ENCODE measurements around the gene ADAM15.

The ADAM15 gene

GRCh38 chr1:155104605-155105534 lies 53.8 kb downstream of the ADAM15 start:
- H3K4me3 ChIP-seq (ENCODE audit: insufficient read depth, low read depth, low read length, poor library complexity, severe bottlenecking): no peak overlapping the region
- DNase-seq: no peak
- no peaks in the 10 kb centered on the region for H3K4me1 ChIP-seq (ENCODE audit: control insufficient read depth, insufficient read depth, low read length, poor library complexity, severe bottlenecking)
- no peaks in the 10 kb centered on the region for H3K9me3 ChIP-seq (ENCODE audit: control insufficient read depth, low read length)
- no peaks in the 10 kb centered on the region for H3K36me3 ChIP-seq (ENCODE audit: control insufficient read depth, insufficient read depth, low read length)
- H3K27ac ChIP-seq (ENCODE audit: insufficient read depth, low read length, poor library complexity, severe bottlenecking): no peak overlapping the region
- H3K27me3 ChIP-seq (replicated peaks; ENCODE audit: control insufficient read depth, insufficient read depth, low read length, poor library complexity, severe bottlenecking): no peaks in the 10 kb centered on the region

- no peak overlapping the region for H3K4me3 ChIP-seq (ENCODE audit: insufficient read depth, low read depth, low read length, poor library complexity, severe bottlenecking)
- no peaks in the 10 kb centered on the region for H3K4me1 ChIP-seq (ENCODE audit: control insufficient read depth, insufficient read depth, low read length, poor library complexity, severe bottlenecking)
- no peak overlapping the region for H3K27ac ChIP-seq (ENCODE audit: insufficient read depth, low read length, poor library complexity, severe bottlenecking)
- H3K27me3 ChIP-seq (replicated peaks; ENCODE audit: control insufficient read depth, insufficient read depth, low read length, poor library complexity, severe bottlenecking): no peaks in the 10 kb centered on the region
- H3K36me3 ChIP-seq (ENCODE audit: control insufficient read depth, insufficient read depth, low read length): no peaks in the 10 kb centered on the region
- DNase-seq: no peak
- H3K9me3 ChIP-seq (ENCODE audit: control insufficient read depth, low read length): no peaks in the 10 kb centered on the region
Observed at GRCh38 chr1:155105604-155106011, 54.5 kb downstream of the ADAM15 start.

GRCh38 chr1:155106862-155107261 lies 55.7 kb downstream of the ADAM15 start:
- Histone ChIP-seq H3K27ac (ENCODE audit: insufficient read depth, low read length, poor library complexity, severe bottlenecking) (no peak overlapping the region), H3K27me3 (replicated peaks; ENCODE audit: control insufficient read depth, insufficient read depth, low read length, poor library complexity, severe bottlenecking) (no peaks in the 10 kb centered on the region), H3K4me3 (ENCODE audit: insufficient read depth, low read depth, low read length, poor library complexity, severe bottlenecking) (no peak overlapping the region), H3K36me3 (ENCODE audit: control insufficient read depth, insufficient read depth, low read length) (no peaks in the 10 kb centered on the region), H3K9me3 (ENCODE audit: control insufficient read depth, low read length) (no peaks in the 10 kb centered on the region), H3K4me1 (ENCODE audit: control insufficient read depth, insufficient read depth, low read length, poor library complexity, severe bottlenecking) (no peaks in the 10 kb centered on the region)
- DNase-seq: no peak

- DNase-seq: no peak
- Histone ChIP-seq H3K4me1 (ENCODE audit: control insufficient read depth, insufficient read depth, low read length, poor library complexity, severe bottlenecking) (no peaks in the 10 kb centered on the region), H3K4me3 (ENCODE audit: insufficient read depth, low read depth, low read length, poor library complexity, severe bottlenecking) (no peak overlapping the region), H3K27ac (ENCODE audit: insufficient read depth, low read length, poor library complexity, severe bottlenecking) (no peak overlapping the region), H3K27me3 (replicated peaks; ENCODE audit: control insufficient read depth, insufficient read depth, low read length, poor library complexity, severe bottlenecking) (no peaks in the 10 kb centered on the region), H3K36me3 (ENCODE audit: control insufficient read depth, insufficient read depth, low read length) (no peaks in the 10 kb centered on the region), H3K9me3 (ENCODE audit: control insufficient read depth, low read length) (no peaks in the 10 kb centered on the region)
Observed at GRCh38 chr1:155107309-155108264, 56.5 kb downstream of the ADAM15 start.

- H3K27me3 ChIP-seq (replicated peaks; ENCODE audit: control insufficient read depth, insufficient read depth, low read length, poor library complexity, severe bottlenecking): no peaks in the 10 kb centered on the region
- H3K27ac ChIP-seq (ENCODE audit: insufficient read depth, low read length, poor library complexity, severe bottlenecking): no peak overlapping the region
- no peaks in the 10 kb centered on the region for H3K9me3 ChIP-seq (ENCODE audit: control insufficient read depth, low read length)
- no peaks in the 10 kb centered on the region for H3K4me1 ChIP-seq (ENCODE audit: control insufficient read depth, insufficient read depth, low read length, poor library complexity, severe bottlenecking)
- no peaks in the 10 kb centered on the region for H3K36me3 ChIP-seq (ENCODE audit: control insufficient read depth, insufficient read depth, low read length)
- no peak overlapping the region for H3K4me3 ChIP-seq (ENCODE audit: insufficient read depth, low read depth, low read length, poor library complexity, severe bottlenecking)
- no peak for DNase-seq
Observed at GRCh38 chr1:155108296-155108695, 57.2 kb downstream of the ADAM15 start.

GRCh38 chr1:155110381-155110780 lies 59.3 kb downstream of the ADAM15 start:
- DNase-seq: no peak
- no peaks in the 10 kb centered on the region for H3K9me3 ChIP-seq (ENCODE audit: control insufficient read depth, low read length)
- no peaks in the 10 kb centered on the region for H3K27me3 ChIP-seq (replicated peaks; ENCODE audit: control insufficient read depth, insufficient read depth, low read length, poor library complexity, severe bottlenecking)
- no peaks in the 10 kb centered on the region for H3K36me3 ChIP-seq (ENCODE audit: control insufficient read depth, insufficient read depth, low read length)
- H3K4me1 ChIP-seq (ENCODE audit: control insufficient read depth, insufficient read depth, low read length, poor library complexity, severe bottlenecking): no peaks in the 10 kb centered on the region
- H3K4me3 ChIP-seq (ENCODE audit: insufficient read depth, low read depth, low read length, poor library complexity, severe bottlenecking): no peak overlapping the region
- H3K27ac ChIP-seq (ENCODE audit: insufficient read depth, low read length, poor library complexity, severe bottlenecking): no peak overlapping the region

- Histone ChIP-seq H3K9me3 (ENCODE audit: control insufficient read depth, low read length) (no peaks in the 10 kb centered on the region), H3K4me1 (ENCODE audit: control insufficient read depth, insufficient read depth, low read length, poor library complexity, severe bottlenecking) (no peaks in the 10 kb centered on the region), H3K4me3 (ENCODE audit: insufficient read depth, low read depth, low read length, poor library complexity, severe bottlenecking) (no peak overlapping the region), H3K27ac (ENCODE audit: insufficient read depth, low read length, poor library complexity, severe bottlenecking) (no peak overlapping the region), H3K27me3 (replicated peaks; ENCODE audit: control insufficient read depth, insufficient read depth, low read length, poor library complexity, severe bottlenecking) (no peaks in the 10 kb centered on the region), H3K36me3 (ENCODE audit: control insufficient read depth, insufficient read depth, low read length) (no peaks in the 10 kb centered on the region)
- no peak for DNase-seq
Observed at GRCh38 chr1:155110826-155111225, 59.7 kb downstream of the ADAM15 start.
